ENCODE results near the gene FERMT2.

FERMT2 gene

DNA sequence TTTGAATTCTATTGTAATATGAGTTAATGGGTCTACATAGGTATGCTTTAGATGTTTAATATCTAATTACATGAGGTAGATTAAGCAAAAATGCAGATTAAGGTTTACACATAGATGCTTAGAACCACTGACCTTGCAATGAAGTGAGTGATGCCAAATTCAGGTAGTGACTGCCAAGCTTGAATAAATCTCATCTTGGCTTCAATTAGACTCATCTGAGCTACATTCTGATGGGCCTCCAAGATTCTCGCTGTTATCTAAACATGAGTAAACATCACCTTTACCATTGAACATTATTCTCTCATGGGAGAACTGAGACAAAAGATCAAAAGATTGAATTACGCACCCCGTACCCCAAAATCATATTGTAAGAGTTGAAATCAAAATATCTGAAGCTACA is 90.6 kb downstream of the FERMT2 start:
- DNase-seq: no peak

DNA sequence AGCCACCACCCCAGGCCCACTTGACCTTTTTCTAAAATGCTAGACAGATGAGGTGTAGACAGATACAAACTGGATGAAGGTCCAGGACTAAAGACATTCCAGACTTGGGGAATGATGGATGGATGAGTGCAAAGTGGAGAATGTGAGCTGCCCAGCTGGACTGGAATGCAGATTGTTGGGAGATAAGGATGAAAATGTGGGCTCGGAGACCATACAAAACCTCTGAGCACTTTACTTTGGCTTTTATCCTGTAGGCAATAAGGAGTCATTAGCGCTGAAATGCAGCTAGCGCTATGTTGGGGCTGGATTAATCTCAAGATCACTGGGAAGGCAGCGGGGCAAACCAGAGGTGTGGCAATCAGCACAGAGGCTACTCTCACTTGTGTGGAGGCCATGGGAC is 94.7 kb downstream of the FERMT2 start:
- DNase-seq: no peak

DNA sequence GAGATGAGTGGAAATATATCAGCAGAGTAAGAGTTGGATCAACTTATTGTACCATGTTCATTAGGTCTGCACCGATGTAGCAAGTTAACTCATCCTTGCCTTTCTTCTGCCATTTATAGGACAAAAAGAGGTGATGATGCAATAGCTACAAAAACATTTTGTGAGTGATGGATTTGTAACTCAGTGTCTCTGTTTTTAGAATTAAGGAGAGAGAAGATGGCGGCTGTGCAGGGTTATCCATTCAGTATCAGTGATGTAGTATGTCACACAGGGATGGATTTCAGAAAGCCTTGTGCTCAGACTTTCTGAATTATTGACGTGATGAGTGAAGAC is 97.4 kb downstream of the FERMT2 start:
- no peak for DNase-seq

DNA sequence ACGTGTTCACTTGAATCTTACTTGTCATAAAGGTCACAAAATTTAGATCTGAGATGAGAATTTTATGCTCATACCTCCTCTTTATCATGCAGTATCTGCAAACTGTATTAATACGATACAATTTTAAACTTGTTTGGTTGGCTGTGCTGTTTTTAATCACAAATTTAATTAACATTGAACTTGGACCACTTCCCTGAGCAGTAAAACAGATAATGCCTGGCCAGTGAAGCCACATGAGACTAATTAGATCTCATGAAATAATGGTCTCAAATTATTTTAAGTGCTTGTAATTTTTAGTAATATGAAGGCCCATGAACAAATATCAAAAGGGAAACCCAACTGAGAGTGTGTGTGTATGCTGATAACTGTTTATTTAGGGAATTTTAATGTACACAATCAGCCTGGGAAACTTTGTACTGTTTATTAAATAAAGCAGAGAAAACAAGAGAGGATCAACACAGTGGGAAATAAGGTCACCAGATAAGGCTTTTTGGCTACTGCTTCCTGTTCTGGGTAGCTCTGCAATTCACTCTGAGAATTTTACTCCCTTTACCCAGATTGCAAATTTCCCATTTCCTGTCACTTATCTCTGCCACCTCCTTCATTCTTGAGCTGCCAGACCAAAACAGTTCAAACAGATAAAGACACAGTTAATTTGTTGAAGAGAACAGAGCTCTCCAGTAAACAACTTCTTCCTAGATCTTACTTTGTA is 97.9 kb downstream of the FERMT2 start:
- DNase-seq: no peak

DNA sequence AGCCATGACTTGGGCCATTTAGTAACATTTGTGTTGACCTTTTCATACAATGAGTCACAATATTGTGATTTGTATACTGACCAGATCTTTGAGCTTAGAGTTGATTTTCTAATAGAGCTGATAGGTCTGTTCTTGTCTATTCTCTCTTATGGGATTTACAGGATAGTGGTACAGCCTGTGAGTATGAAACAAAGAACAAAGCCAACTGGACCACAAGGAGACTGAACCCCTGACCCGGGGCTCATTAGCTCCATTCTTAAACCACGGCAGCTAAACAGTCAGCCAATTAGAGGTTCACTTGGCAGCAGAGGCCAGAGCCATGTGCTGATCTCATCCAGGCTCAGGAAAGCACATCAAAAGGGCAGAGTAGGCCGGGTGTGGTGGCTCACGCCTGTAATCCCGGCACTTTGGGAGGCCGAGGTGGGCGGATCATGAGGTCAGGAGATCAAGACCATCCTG is 100.4 kb downstream of the FERMT2 start:
- no peak for DNase-seq

DNA sequence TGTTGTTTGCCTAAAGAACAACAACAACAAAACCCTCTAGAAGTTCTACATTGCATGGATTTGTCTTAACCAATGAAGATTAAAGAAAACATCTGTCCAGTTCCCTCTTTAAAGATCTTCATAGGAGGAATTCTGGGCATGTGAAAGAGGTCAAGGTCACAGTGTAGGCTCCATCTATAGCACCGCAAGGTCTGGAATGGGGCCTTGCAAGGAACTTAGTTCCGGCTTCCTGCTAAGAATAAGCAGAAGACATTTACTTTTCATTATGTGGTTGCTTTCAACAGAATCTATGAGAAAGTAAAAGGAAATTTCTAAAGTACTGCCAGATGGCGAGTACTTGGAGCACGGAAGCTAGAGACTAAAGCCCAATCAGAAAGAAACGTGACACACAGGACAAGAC is 102.2 kb downstream of the FERMT2 start:
- no peak for DNase-seq

DNA sequence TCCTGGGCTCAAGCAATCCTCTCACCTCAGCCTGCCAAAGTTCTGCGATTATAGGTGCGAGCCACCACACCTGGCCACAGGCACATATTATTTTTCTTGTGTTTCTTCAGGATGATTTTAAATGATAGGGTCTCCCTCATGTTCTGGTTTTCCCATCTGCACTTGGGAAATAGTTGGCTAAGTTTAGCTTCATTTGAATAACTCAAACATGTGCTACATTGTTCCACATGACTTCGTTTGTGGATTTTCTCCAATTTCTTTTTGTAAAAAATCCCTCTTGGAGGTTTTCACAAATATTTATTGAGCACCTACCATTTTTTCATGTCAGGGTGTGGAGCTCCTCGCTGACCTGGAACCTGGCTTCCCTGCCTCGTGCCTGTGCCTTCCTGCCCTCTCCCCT is 104.3 kb downstream of the FERMT2 start:
- DNase-seq: no peak

DNA sequence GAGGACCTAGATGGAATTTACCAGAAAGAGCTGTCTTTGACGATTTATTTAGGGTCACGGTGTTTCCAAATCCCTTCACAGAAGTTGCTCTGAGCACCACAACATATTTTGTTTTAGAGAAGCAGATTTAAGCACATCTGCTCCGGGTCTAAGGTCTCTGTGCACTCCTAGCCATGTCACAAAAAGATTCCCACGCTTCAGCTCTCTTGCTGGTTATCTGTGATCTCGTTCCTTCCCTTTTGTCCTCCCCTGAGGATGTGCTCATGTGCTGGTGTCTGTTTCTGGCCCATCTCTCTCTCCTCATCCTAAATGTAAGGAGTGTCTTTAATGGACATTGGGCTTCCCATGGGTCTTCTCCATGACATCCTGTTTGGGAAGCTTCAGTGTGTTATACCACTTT is 105.8 kb downstream of the FERMT2 start:
- no peak for DNase-seq

DNA sequence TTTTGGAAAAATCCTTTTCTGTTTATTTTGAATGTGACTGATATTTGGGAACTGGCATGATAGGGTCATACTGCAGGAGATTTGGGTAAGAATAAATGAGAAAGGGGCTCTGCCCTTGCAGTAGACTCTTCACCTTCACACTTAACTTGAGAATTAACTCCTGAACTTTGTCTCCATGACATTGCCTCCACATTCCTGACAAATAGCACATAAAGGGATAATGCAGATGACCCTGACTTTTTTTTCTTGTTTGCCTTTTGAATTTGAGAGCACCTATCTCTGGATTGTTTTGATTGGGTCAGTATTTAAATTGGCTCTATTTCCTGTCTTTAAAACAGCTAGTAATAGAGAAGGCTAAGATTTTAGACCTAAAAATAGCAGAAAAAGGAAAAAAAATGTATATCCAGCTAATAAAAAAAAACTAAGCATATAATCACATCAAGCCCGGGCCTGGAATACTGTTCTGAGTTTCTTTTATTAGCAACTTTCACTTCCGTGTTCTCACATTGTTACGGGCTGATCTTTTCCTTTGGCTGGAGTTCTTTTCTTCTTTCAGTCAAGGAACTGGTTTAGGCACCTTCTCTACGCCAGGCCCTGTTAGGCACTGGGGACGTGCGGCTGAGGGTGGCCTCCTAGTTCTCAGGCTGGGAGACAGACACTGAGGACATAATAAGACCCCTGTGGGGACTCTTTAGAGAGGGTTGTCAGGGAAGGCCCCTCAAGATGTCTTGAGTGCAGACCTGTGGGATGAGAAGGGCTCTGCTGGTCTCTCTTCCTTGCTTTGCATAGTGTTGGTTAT is 106.4 kb downstream of the FERMT2 start:
- no peak for DNase-seq

DNA sequence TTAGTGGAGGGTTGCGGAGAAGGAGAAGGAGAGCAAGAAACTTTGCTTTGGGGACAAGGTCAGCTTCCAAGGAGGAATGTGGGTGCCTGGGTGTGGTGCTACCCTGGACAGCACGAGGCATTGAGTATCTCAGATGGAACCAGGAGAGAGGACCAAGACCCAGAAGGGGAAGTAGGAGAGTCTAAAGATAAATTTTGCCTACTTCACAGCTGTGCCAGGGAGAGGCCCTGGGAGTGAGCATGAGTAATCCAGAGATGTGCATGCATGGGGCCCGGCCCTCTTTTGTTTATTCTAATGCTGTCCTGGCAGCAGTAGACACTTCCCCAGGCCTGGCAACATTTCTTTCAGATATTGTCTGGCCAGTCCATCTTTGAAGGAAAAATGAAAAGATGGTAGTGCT is 110.0 kb downstream of the FERMT2 start:
- DNase-seq: no peak

DNA sequence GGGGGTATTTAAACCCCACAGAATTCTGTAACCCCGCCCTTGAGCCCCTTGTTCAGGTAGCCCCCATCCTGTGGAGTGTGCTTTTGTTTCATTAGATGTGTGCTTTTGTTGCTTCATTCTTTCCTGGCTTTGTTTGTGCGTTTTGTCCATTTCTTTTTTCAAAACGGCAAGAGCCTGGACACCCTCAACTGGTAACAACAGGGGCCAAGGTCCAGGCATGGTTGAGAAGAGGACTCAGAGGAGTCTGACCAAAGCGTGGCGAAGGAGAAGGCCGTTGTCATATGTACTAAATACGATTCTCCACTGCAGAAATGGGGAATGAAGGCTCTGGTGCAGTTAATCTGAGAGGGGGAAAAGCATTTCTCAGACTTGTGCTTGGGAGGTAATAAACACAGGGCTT is 113.4 kb downstream of the FERMT2 start:
- no peak for DNase-seq

DNA sequence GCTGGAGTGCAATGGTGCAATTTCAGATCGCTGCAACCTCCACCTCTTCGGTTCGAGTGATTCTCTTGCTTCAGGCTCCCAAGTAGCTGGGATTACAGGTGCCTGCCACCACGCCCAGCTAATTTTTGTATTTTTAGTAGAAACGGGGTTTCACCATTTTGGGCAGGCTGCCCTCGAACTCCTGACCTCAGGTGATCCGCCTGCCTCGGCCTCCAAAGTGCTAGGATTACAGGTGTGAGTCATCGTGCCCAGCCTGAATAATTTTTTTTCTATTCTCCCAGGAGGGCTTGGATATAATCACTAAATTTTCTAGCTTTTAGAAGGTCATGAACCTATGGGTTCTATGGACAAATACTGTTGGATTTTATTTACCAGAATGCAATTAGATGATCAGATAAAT is 114.8 kb downstream of the FERMT2 start:
- no peak for DNase-seq

DNA sequence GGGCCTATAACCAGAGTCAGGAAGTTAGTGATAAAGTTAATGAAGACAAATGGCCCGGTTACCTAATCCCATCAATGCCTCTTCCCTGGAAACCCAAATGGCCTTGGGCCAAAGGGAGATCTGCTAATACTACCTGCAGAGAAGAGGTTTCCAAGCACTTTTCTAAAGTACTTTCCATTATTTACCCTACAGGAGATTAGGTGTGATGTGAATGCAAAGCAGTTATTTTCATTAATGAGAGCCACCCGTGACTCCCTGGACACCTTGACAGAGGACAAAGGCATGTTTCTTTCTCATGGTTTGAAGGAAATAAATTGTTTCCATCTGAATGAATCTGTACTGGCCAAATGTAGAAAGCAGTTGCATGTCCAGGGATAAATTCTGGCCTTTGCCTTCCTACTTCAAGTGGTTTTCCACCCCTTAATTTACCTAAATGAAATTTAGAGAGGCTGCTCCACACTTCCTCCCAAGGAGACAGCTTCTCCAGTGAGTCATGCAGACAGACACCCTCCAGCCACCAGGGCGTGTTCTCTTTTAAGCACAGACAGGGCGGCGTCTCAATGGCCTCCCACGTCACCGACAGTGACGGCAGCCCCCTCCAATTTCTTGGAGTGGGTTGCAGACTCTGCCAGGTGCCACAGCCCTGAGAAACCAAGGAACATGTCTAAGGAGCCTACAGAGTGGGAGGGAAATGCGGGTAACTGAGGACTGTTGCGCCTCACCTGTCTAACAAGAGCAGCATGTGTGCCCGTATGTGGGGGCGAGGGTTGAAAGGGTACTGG is 115.5 kb downstream of the FERMT2 start:
- no peak for DNase-seq

DNA sequence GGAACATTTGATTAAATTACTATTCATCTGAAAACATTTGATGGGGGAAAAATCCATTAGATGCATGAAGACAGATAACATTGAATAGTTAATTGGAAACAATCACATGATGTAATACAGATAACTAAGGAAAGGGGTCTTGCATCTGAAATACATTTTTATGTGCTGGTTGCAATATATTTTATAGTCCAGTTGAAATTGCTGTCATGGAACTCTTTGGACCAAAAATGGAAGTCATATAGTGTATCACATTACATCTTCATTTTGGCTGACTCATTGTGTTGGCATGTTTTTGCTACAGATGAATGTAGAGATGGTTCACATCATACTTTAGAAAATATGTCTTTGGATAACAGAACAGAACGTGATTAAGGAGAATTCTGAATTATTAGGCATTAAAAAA is 116.4 kb downstream of the FERMT2 start:
- DNase-seq: no peak

DNA sequence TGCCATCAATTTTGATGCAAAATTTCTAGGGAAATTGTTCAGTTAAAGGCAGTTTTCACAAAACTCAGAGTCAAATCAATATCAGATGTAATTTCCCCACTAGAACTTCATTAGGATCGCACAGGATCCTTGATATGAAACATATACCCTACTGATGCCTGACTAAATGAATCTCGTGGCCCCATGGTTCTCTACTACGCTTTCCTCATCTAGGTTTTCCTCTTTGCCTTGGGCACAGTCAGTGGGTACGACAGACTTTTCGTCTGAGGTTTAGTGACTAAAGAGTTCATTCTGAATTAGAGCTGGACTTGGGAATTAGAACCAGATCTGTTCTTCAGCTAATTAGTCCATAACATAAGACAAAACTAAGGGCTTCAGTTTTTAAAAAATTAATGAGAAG is 117.0 kb downstream of the FERMT2 start:
- no peak for DNase-seq

DNA sequence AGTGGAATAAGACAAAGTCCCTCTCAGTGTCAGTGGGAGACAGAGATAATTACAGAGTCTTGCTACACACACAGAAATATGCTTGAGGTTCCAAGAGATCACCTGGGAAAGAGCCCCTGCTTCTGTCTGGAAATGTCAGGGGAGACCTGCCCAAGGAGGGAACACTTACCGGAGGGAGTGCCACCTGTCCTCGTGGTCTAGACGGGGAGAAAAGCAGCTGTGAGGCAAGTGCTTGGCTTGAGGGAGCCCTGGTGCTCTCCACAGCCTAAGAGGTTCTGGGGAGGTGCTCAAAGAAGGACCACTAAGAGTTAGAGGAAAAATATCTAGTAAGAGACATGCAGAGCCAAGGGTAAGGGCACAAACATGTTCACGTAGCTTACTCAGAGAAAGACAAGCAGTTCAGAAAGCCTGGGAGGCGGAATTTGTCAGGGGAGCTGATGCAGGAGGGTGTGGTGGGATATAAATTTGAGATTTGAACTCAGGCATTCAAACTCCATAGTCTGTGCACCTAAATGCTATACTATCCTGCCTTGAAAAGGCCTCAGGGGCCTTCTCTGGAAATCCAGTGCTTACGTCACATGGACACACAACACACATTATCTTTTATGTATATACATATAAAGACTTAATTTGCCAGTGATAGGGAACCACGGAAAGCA is 121.2 kb downstream of the FERMT2 start:
- DNase-seq: no peak

DNA sequence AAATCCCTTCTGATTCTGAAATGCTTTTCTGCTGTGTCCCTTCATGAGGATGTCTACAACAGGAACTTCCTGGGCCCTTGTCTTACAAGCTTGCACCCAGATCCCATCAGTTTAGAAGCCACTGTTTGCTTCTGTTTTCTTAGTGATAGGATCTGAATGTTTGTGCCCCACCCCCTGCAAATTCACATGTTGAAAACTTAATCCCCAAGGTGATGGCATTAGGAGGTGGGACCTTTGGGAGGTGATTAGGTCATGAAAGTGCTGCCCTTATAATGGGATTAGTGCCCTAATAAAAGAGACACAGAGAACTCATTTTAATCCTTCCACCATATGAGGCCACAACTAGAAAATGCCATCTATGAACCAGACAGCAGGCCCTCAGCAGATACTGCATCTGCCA is 123.4 kb downstream of the FERMT2 start:
- DNase-seq: no peak

DNA sequence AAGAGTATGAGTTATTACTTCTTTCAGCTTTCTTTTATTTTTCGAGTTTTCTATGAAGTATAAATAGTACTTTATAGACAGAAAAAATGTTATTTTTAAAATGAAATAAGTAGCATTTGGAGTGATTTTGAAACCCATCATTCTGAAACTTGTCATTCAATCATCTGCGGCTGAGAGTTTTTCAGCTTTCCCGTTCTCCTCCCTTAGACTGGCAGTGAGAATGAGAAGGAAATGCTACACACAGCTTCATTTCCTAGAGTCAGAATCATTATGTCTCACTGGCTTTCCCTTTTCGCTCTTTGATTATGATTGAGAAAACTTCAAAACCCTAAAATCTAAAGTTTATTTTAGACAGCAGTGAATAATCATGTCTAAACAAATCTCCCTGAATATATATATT is 125.8 kb downstream of the FERMT2 start:
- DNase-seq: no peak

DNA sequence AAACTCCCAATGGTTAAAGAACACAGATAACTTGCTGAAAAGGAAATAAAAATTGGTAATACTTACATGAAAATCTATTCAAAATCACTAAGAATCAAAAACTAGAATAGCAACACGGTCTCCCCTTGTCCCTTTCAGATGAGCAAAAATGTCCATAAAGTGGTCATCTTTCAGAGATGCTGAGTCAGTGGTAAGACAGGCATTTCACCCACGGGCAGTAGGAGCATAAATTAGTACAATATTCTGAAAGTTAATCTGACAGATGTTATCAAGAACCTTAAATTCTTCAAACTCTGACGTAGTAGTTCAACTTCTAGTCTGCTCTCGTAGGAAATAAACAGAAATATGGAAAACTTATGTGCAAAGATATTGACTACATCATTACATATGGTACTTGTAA is 126.4 kb downstream of the FERMT2 start:
- no peak for DNase-seq

DNA sequence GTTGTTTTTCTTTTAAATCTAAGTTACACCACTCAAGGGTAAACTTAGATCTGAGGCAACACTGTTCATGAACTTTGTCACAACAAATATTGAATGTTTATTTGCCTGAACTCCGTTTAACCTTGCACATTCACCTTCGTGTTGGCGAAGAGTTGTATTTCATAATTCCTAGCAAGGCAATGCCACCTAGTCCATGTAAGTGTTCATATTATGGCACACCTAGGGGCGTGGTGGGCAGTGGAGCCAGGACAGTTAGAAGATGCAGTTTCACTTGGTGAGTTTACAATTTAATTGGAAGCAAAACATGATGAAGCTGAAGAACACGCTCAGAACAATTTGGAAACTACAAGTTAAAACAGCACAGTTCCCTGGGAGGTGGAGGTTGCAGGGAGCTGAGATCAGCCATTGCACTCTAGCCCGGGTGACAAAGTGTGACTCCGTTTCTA is 129.0 kb downstream of the FERMT2 start:
- no peak for DNase-seq

DNA sequence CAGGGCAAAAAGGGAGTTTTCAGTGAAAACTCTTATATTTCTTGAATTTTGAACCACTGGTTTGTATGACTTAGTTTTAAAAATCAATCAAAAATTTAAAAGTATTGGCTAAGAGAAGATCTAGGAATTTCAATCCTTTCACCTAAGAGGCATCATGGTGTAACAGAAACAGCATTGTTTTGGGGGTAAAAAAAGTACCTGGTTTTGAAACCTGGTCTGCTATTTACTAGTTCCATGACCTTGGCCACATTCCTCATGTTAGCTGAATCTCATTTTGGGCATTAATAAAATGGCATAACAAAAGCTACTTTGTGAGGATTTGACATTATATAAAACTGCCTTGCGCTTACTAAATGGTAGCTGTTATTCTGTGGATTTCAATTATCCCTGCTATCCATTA is 142.7 kb downstream of the FERMT2 start:
- DNase-seq: no peak
